ENCODE measurements around the gene DNAI4. TPM values are rescaled to one million over a fixed set of nuclear protein-coding genes. Genes with fewer than 3 reads are reported as not detected.
A peak's percentile ranks its signal among the peaks of the same experiment; 100 is the strongest.

Gene DNAI4
- total and polyA plus RNA-seq, 12 donors = 0.44 to 24.5 (median 13.5) TPM

- H3K27ac ChIP-seq = peak overlapping the region; percentile 90 to 98 (median 95)
Observed at GRCh38 chr1:66930823-66931174, 6.1 kb upstream of the DNAI4 start.

DNA sequence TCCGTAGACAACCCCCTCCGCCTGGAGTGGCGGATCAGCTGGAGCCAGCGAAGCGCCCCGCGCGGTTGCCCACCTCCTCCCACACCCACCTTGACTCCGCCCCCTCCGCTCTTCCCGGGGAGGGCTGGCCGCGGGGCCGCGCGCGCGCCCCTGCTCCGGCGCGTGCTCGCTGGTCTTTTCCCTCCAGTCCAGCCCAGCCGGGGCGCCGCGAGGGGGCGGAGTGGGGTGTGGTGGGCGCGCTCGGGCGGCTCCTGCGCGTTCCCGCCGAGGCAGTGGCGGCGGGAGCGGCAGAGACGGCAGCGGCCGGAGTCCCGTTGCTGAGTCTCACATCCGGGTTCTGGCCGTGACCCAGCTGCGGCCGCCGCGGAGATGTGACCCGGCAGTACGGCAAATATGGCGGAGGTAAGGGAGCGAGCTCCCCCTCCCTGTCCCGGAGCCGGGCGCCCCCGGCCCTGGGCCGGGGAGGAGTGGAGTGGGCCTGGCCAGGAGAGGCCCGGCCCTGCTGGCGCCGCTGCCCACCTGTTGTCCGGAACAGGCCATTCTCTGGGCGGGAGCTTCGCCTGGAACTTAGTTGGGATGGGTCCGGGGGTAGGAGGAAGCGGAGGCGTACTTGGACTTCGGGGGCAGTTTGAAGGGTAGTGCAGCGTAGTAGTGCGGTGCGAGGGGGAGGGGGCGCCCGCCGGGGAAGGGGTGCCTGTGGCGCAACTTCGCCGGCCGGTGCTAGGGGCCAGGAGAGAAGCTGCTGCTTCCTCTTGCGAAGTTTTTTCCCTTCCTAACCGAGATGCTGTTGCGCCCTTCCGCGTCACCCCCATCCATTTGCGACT is 5.6 kb upstream of the DNAI4 start:
- H3K36me3 ChIP-seq = peaks cover 0 to 17% (median 0%) of the 10 kb centered on the region in 9 donors
- DNase-seq = peak; percentile 95 to 97
- TF ChIP-seq CTCF (IDR thresholded peaks at IDR 0.05) = peak; percentile 15 to 71 (median 49)
- WGBS, 2 donors = 0% methylated on average over 81 to 82 of the region's 83 CpGs
- peak overlapping the region; percentile 90 to 98 (median 95) for H3K27ac ChIP-seq
- H3K27me3 ChIP-seq = no peaks in the 10 kb centered on the region
- ATAC-seq = peak; percentile 83 to 94 (median 88)
- intact Hi-C loops (cut with DNase I) = loop anchor here in 7 of 10 donors (5.0 to 10.0 kb wide), 5 partner anchors 122 to 175 kb away; partner anchors contain the start of genes SLC35D1 (in 4 of the 7) and DYNLT5 (in 1 of the 7)
- peak overlapping the region; percentile 57 to 86 (median 77) for H3K4me3 ChIP-seq
- H3K4me1 ChIP-seq = peaks cover 3 to 78% (median 62%) of the 10 kb centered on the region in 9 donors
- H3K9me3 ChIP-seq = no peaks in the 10 kb centered on the region

More at GRCh38 chr1:66930823-66931174, 6.1 kb upstream of the DNAI4 start:
- ATAC-seq (peak in 1 of 8 donors; percentile 8), DNase-seq (no peak)
- H3K4me3 ChIP-seq = peak overlapping the region; percentile 57 to 86 (median 77)
- TF ChIP-seq CTCF (IDR thresholded peaks at IDR 0.05) = no peak
- 0 to 2% methylated on average over 6 of the region's 6 CpGs for WGBS, 2 donors
- H3K9me3 ChIP-seq = no peaks in the 10 kb centered on the region
- H3K4me1 ChIP-seq = peaks cover 3 to 80% (median 60%) of the 10 kb centered on the region in 9 donors
- intact Hi-C loops (cut with DNase I) = loop anchor here in 3 of 10 donors (5.0 to 10.0 kb wide), 3 partner anchors 124 to 166 kb away; partner anchors contain the start of gene SLC35D1 (in 1 of the 3)
- H3K36me3 ChIP-seq = peaks cover 0 to 17% (median 0%) of the 10 kb centered on the region in 9 donors
- no peaks in the 10 kb centered on the region for H3K27me3 ChIP-seq

DNA sequence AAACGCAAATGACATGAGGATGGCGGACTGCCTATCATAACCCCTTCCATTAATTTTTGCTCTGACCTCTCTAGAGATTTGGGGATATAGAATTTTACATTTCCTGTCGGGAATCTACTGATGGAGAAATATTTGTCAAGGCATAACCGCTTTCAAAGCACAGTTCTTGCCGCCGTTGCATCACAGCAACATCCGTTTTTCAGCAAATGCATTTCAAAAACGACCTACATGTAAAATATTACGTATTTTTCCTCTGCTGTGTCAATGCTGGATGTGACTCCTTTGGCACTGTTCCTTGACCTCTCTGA is 5.0 kb upstream of the DNAI4 start:
- DNase-seq = no peak
- Histone ChIP-seq H3K36me3 (peaks cover 0 to 17% (median 0%) of the 10 kb centered on the region in 9 donors), H3K9me3 (no peaks in the 10 kb centered on the region), H3K27me3 (no peaks in the 10 kb centered on the region), H3K27ac (peak overlapping the region; percentile 90 to 98 (median 95)), H3K4me1 (peaks cover 3 to 73% (median 59%) of the 10 kb centered on the region in 9 donors), H3K4me3 (peak overlapping the region; percentile 57 to 86 (median 77))
- no peak for TF ChIP-seq CTCF (IDR thresholded peaks at IDR 0.05)
- no peak for ATAC-seq
- intact Hi-C loops (cut with DNase I) = loop anchor here in 5 of 10 donors (5.0 to 10.0 kb wide), 4 partner anchors 123 to 175 kb away; partner anchors contain the start of genes SLC35D1 (in 3 of the 5) and DYNLT5 (in 1 of the 5)
- 15 to 20% methylated on average over 9 of the region's 9 CpGs for WGBS, 2 donors

DNA sequence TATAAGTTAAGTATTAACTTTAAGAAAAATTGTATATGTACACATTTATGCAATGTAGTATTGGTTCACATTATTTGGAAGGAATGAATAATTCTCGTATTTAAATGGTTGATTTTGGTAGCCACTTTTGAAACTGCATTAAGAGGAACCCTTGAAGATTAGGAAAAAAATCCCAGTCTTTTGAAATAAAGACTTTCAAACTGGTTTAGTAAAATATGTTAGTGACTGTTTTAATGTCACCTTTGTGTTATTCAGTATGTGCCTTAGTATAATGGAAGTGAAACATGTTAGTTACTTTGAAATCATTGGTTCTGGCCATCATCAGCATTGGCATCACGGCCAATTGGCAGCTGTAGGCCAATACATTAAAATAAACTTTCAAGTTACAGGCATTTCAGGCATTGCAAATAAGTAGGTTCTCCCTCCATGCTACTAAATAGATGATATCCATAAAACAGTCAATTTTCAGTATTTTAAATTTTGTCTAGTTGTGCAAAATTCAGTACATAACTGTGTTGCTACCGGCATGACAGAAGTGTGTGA is 4.6 kb upstream of the DNAI4 start:
- DNase-seq (no peak), ATAC-seq (no peak)
- Histone ChIP-seq H3K4me1 (peaks cover 3 to 69% (median 55%) of the 10 kb centered on the region in 9 donors), H3K36me3 (peaks cover 0 to 17% (median 0%) of the 10 kb centered on the region in 9 donors), H3K4me3 (peak overlapping the region; percentile 57 to 86 (median 77)), H3K27me3 (no peaks in the 10 kb centered on the region), H3K27ac (peak overlapping the region in 9 of 10 donors; percentile 91 to 98 (median 95)), H3K9me3 (no peaks in the 10 kb centered on the region)
- intact Hi-C loops (cut with DNase I) = loop anchor here in 5 of 10 donors (5.0 to 10.0 kb wide), 4 partner anchors 123 to 174 kb away; partner anchors contain the start of genes SLC35D1 (in 3 of the 5) and DYNLT5 (in 1 of the 5)
- WGBS, 2 donors = 47 to 55% methylated on average over 3 of the region's 3 CpGs
- no peak for TF ChIP-seq CTCF (IDR thresholded peaks at IDR 0.05)
